Adrenal gland (tissue), 12 donors: ENCODE measurements around the gene AAR2. TPM values are rescaled to one million over a fixed set of nuclear protein-coding genes. Genes with fewer than 3 reads are reported as not detected.

Source experiments
- DNase-seq, 7 donors: peaks; one replicate each; pipeline ENCODE4 v3.0.0-alpha.2; 2019 to 2020
- H3K27ac ChIP-seq, 5 donors: fragments of 200-600 bp; sonication (generic) in 4 of 5; 1 replicate in 3 of 5; 2 replicates in 2 of 5; pipeline versions ENCODE4 v1.5.1 to v1.8.0; 2016 to 2020; ENCODE audit warnings: mild to moderate bottlenecking in 1 of 5
- H3K27me3 ChIP-seq: fragments of 200-600 bp; 2 replicates; pipeline ENCODE4 v1.8.0; 2021
- H3K36me3 ChIP-seq, 2 donors: fragments of 200-600 bp; replicated peaks in 1 of 2; 1 replicate in 1 of 2; 2 replicates in 1 of 2; pipeline versions ENCODE4 v1.5.1 to v1.8.0; 2018 to 2022
- H3K4me1 ChIP-seq, 2 donors: fragments of 200-600 bp; replicated peaks in 1 of 2; 1 replicate in 1 of 2; 2 replicates in 1 of 2; pipeline versions ENCODE4 v1.5.1 to v1.8.0; 2018 to 2021
- H3K4me3 ChIP-seq, 4 donors: fragments of 200-600 bp; sonication (generic) in 3 of 4; one replicate each; pipeline ENCODE4 v1.5.1; 2016 to 2018
- H3K9me3 ChIP-seq, 3 donors: fragments of 200-600 bp; sonication (generic) in 1 of 3; replicated peaks in 1 of 3; 1 replicate in 2 of 3; 2 replicates in 1 of 3; pipeline versions ENCODE4 v1.5.1 to v1.8.0; 2016 to 2021
- POLR2A ChIP-seq, 2 donors: fragments of 450-650 bp; IDR thresholded peaks; one replicate each; pipeline ENCODE4 v1.6.1; 2017; ENCODE audit warnings: antibody characterized with exemption in 2 of 2, mild to moderate bottlenecking in 2 of 2, moderate library complexity in 1 of 2
- WGBS, 4 donors: extraction: QIAGEN DNeasy Blood & Tissue Kit in 2 of 4; methylation state at CpG; one replicate each; pipeline versions ENCODE4 v1.1.5 to v1.1.7; 2013 to 2017; 5-methylcytosine and 5-hydroxymethylcytosine counted together
- intact Hi-C, 2 donors: fragments of 100-400 bp; cut with DNase I; formaldehyde crosslinking; loops; one replicate each; pipeline versions ENCODE4 v1.14.1 to v1.15.0; 2022 to 2023
- polyA plus RNA-seq, 3 donors: library from polyadenylated mRNA; stranded (reverse); fragments of 200-250 nt in 2 of 3; fragments of 350-450 nt in 1 of 3; fragmentation: Illumina TruSeq in 1 of 3; extraction: RNeasy Lipid Tissue Mini Kit (QIAGEN cat#74804) in 1 of 3; gene quantifications; one replicate each; pipeline ENCODE4 v1.2.3, GENCODE V29; 2013 to 2014
- total RNA-seq, 9 donors: library from RNA; depleted of rRNA in 4 of 9; stranded (reverse); fragments of >200 nt in 4 of 9; fragments of 120-200 nt in 1 of 9; fragmentation: NEBNext Ultra II Directional in 1 of 9; extraction: Animal tissue kit (Norgen Biotek cat#: 25700) in 1 of 9; gene quantifications; one replicate each; pipeline versions ENCODE4 v1.1.0 to v1.2.4, GENCODE V29; 2013 to 2023
- TF ChIP-seq, protein P1 (sequence below), 6 experiments: fragments of 450-650 bp in 4 of 6; fragments of 200-600 bp in 2 of 6; sonication (generic) in 1 of 6; IDR thresholded peaks; 1 replicate in 5 of 6; 2 replicates in 1 of 6; pipeline versions ENCODE4 v1.5.1 to v1.8.0; 2016 to 2021; ENCODE audit warnings: antibody characterized with exemption in 6 of 6, mild to moderate bottlenecking in 2 of 6, moderate library complexity in 1 of 6
- donor health status: healthy with polysubstance abuse.
- donor health status: Bipolar disorder and iron deficiency.
- donor health status: DM: yes; HTN: yes; CAD: no.
- donor health status: DM: no; HTN: no; CAD: no.
- donor health status: DM: no; HTN: no; CAD: no.
- donor health status: DM: yes; HTN: yes; CAD: no.

Gene AAR2
- total and polyA plus RNA-seq, 12 donors: 11.7 to 50.4 (median 32.6) TPM

- TF ChIP-seq, protein P1, sequence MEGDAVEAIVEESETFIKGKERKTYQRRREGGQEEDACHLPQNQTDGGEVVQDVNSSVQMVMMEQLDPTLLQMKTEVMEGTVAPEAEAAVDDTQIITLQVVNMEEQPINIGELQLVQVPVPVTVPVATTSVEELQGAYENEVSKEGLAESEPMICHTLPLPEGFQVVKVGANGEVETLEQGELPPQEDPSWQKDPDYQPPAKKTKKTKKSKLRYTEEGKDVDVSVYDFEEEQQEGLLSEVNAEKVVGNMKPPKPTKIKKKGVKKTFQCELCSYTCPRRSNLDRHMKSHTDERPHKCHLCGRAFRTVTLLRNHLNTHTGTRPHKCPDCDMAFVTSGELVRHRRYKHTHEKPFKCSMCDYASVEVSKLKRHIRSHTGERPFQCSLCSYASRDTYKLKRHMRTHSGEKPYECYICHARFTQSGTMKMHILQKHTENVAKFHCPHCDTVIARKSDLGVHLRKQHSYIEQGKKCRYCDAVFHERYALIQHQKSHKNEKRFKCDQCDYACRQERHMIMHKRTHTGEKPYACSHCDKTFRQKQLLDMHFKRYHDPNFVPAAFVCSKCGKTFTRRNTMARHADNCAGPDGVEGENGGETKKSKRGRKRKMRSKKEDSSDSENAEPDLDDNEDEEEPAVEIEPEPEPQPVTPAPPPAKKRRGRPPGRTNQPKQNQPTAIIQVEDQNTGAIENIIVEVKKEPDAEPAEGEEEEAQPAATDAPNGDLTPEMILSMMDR (IDR thresholded peaks at IDR 0.05): peak in 4 of 6 experiments; percentile 6 to 32 (median 28)
- TF ChIP-seq POLR2A (IDR thresholded peaks at IDR 0.05): no peak
- no peak overlapping the region for H3K4me3 ChIP-seq
- DNase-seq: peak in 1 of 7 donors; percentile 57
- intact Hi-C loops: no loop called here
- WGBS, 4 donors: 67 to 76% (median 73%) methylated on average over 10 to 12 of the region's 12 CpGs
- H3K4me1 ChIP-seq: no peaks in the 10 kb centered on the region
- no peak overlapping the region for H3K27ac ChIP-seq
- H3K9me3 ChIP-seq: no peaks in the 10 kb centered on the region
- no peaks in the 10 kb centered on the region for H3K36me3 ChIP-seq
- H3K27me3 ChIP-seq: no peaks in the 10 kb centered on the region
Measured at GRCh38 chr20:36273414-36274180, 37.3 kb downstream of the AAR2 start.

DNA sequence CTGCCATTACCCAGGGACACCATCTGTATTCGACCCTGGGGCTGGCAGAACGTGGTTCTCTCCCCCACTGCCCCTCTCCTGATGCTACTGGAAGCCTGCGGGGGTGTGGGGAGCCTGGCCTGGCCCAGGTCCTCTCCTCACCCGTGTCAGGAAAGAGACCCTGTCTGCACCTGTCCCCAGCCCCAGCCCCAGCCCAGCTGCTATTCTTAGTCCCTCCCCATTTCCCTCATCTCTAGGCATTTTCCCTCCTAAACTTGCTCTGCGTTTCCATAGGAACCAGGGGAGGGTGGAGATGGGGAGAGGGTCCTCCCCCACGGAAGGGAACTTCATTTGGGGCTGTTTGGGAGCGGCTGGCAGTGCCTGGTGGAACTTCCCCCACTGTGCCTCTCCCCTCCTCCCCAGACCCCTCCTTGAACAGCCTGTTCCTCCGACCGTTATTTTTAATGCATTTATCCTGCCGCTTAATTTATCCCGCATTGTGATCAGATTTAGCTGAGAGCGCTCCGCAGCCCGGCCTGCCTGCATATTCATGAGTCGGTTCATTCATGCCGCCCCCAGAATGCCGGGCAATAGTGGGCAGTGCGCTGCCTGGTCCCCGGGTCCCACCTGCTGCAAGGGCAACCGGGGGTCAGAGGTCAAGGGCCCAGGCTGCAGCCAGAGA lies 38.0 kb downstream of the AAR2 start:
- Histone ChIP-seq H3K4me1 (no peaks in the 10 kb centered on the region), H3K4me3 (no peak overlapping the region), H3K27me3 (no peaks in the 10 kb centered on the region), H3K9me3 (no peaks in the 10 kb centered on the region), H3K27ac (no peak overlapping the region), H3K36me3 (no peaks in the 10 kb centered on the region)
- whole genome bisulfite sequencing, 4 donors: 52 to 64% (median 57%) methylated on average over 20 of the region's 20 CpGs
- TF ChIP-seq, protein P1 (IDR thresholded peaks at IDR 0.05): no peak
- no peak for TF ChIP-seq POLR2A (IDR thresholded peaks at IDR 0.05)
- DNase-seq: peak in 1 of 7 donors; percentile 54
- intact Hi-C loops: no loop called here

- Histone ChIP-seq H3K27me3 (no peaks in the 10 kb centered on the region), H3K27ac (no peak overlapping the region), H3K4me3 (no peak overlapping the region), H3K9me3 (no peaks in the 10 kb centered on the region), H3K36me3 (no peaks in the 10 kb centered on the region), H3K4me1 (no peaks in the 10 kb centered on the region)
- 55 to 70% (median 62%) methylated on average over 3 to 5 of the region's 5 CpGs for WGBS, 4 donors
- TF ChIP-seq POLR2A (IDR thresholded peaks at IDR 0.05): no peak
- TF ChIP-seq, protein P1 (IDR thresholded peaks at IDR 0.05): no peak
- DNase-seq: no peak
- intact Hi-C loops: no loop called here
Measured at GRCh38 chr20:36275011-36275410, 38.7 kb downstream of the AAR2 start.

DNA sequence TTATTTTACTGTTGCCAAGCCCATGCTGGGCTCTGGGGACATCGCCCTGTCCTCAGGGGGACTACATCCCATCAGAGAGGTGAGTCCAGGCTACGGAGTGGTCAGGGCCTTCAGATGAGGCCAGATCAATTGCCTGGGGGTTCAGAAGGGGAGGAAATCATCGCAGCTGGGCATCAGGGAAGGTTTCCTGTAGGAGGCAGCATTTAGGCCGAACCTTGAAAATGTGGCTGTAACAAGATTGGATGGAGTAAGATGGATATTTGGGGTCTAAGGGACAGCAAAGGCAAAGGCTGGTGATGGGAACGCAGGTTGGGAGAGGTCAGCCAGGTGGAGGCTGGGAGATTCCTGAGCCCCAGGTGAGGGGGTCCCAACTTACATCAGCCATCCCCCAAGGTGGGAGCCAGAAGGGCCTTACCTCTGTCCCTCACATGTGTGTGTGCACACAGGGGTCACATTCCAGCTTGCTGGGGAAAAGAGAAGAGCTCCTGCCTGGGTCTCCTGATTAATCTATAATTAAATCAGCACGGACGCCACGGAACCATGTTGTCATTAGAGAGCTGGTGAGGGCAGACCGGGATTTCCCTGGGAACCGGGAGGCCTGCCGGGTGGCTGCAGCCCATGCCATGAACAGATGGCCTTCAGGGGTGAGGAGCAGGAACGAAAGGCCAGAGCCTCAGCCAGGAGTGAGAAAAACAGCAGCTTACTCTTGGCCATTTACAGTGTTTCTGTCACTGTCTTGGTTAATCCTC lies 39.3 kb downstream of the AAR2 start:
- WGBS, 4 donors: 68 to 90% (median 80%) methylated on average over 6 to 12 of the region's 12 CpGs
- no peaks in the 10 kb centered on the region for H3K27me3 ChIP-seq
- H3K9me3 ChIP-seq: no peaks in the 10 kb centered on the region
- intact Hi-C loops: no loop called here
- no peaks in the 10 kb centered on the region for H3K4me1 ChIP-seq
- H3K36me3 ChIP-seq: no peaks in the 10 kb centered on the region
- H3K27ac ChIP-seq: no peak overlapping the region
- H3K4me3 ChIP-seq: no peak overlapping the region
- no peak for TF ChIP-seq POLR2A (IDR thresholded peaks at IDR 0.05)
- TF ChIP-seq, protein P1 (IDR thresholded peaks at IDR 0.05): no peak
- DNase-seq: peak in 1 of 7 donors; percentile 70
